ENCODE results near the gene KHSRP.
A peak's percentile ranks its signal among the peaks of the same experiment; 100 is the strongest.

Gene KHSRP

GRCh38 chr19:6460099-6460884 lies 35.7 kb upstream of the KHSRP start:
- peak; percentile 44 to 51 for TF ChIP-seq CTCF (IDR thresholded peaks at IDR 0.05)
- peak; percentile 97 for DNase-seq
- Histone ChIP-seq H3K4me1 (peaks cover 0 to 33% (median 18%) of the 10 kb centered on the region in 4 donors), H3K4me3 (peak overlapping the region; percentile 65 to 72), H3K27me3 (peaks cover 0 to 24% of the 10 kb centered on the region in 2 donors), H3K36me3 (peaks cover 0 to 20% (median 15%) of the 10 kb centered on the region in 3 donors), H3K9me3 (no peaks in the 10 kb centered on the region), H3K27ac (peak overlapping the region; percentile 64 to 73)
- intact Hi-C loops (cut with DNase I; ENCODE audit: low total_unique reads) = no loop called here

- H3K27ac ChIP-seq = peak within 1 kb of the TSS; percentile 64 to 73
- H3K9me3 ChIP-seq = peaks cover 0 to 2% (median 1%) of the 10 kb centered on the region in 3 donors
- peak; percentile 42 to 83 for DNase-seq
- TF ChIP-seq CTCF (IDR thresholded peaks at IDR 0.05) = no peak
- peaks cover 6 to 28% (median 24%) of the 10 kb centered on the region in 3 donors for H3K36me3 ChIP-seq
- intact Hi-C loops (cut with DNase I; ENCODE audit: low total_unique reads) = no loop called here
- peak within 1 kb of the TSS; percentile 65 to 72 for H3K4me3 ChIP-seq
- peaks cover 0 to 16% of the 10 kb centered on the region in 2 donors for H3K27me3 ChIP-seq
- H3K4me1 ChIP-seq = peaks cover 0 to 31% (median 18%) of the 10 kb centered on the region in 4 donors
These were observed 34.9 kb upstream of the KHSRP start, which contains the start of gene SLC25A23 for GRCh38 chr19:6459262-6460098. Gene SLC25A23 (minus strand): TSS chr19:6459792. CDS start chr19:6459628, 164 bp downstream.

GRCh38 chr19:6458695-6459261 lies 34.2 kb upstream of the KHSRP start:
- peaks cover 0 to 24% (median 14%) of the 10 kb centered on the region in 4 donors for H3K4me1 ChIP-seq
- peaks cover 14 to 35% (median 31%) of the 10 kb centered on the region in 3 donors for H3K36me3 ChIP-seq
- peak overlapping the region; percentile 64 to 73 for H3K27ac ChIP-seq
- intact Hi-C loops (cut with DNase I; ENCODE audit: low total_unique reads) = no loop called here
- no peak for TF ChIP-seq CTCF (IDR thresholded peaks at IDR 0.05)
- H3K9me3 ChIP-seq = peaks cover 0 to 9% (median 8%) of the 10 kb centered on the region in 3 donors
- peaks cover 0 to 9% of the 10 kb centered on the region in 2 donors for H3K27me3 ChIP-seq
- peak in 1 of 2 donors; percentile 67 for DNase-seq
- H3K4me3 ChIP-seq = peak overlapping the region; percentile 65 to 72

DNA sequence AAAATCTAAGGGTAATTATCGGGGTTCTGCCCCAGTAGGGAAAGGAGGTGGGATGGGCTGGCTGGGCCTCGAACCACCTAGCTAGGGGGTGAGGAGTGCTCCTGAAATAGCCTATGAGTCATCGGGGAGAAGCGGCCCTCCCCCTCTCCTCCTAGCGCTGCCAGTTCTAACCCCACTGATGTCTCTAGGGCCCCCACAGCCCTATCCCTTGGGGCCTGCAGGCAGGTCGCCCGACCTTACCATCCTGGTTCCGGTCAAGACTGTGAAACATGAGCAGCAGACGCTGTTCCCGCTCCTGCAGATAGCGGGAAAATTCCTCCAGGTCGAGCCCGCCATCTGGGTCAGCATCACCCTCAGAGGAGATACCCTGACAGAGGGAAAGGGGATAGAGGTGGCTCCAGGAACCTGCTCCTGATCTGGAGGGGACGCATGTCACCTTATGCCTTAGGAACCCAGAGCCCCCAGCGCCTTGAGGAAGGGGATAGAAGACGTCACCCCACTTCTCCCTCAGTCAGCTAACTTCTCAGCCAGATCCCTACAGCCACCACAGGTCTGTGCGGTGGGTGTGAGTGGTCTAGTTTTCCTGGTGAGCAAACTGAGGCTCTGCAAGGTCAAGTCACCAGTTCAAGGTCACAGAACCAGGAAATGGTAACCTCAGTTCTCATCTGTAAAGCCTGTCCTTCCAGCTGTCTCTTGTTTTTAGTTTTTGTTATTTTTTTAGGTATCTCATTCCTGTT lies 33.5 kb upstream of the KHSRP start:
- Histone ChIP-seq H3K4me3 (peak overlapping the region in 1 of 2 donors; percentile 72), H3K9me3 (peaks cover 0 to 12% (median 11%) of the 10 kb centered on the region in 3 donors), H3K36me3 (peaks cover 20 to 42% (median 37%) of the 10 kb centered on the region in 3 donors), H3K27me3 (peaks cover 0 to 3% of the 10 kb centered on the region in 2 donors), H3K27ac (peak overlapping the region; percentile 13 to 73), H3K4me1 (peaks cover 0 to 23% (median 14%) of the 10 kb centered on the region in 4 donors)
- TF ChIP-seq CTCF (IDR thresholded peaks at IDR 0.05) = no peak
- no peak for DNase-seq
- intact Hi-C loops (cut with DNase I; ENCODE audit: low total_unique reads) = no loop called here
